ENCODE data around the gene CDK8. TPM values are rescaled to one million over a fixed set of nuclear protein-coding genes. Genes with fewer than 3 reads are reported as not detected.

CDK8 gene
- total RNA-seq, 3 donors from 2014 or later (not counting 1 experiment from before 2014, with no cell fraction given): 10.0 to 13.1 (median 10.9) TPM

- intact Hi-C loops (cut with micrococcal nuclease): no loop called here
- WGBS (ENCODE audit: insufficient coverage): 53% methylated on average over 3 of the region's 3 CpGs
- H3K9me3 ChIP-seq (ENCODE audit: control insufficient read depth, insufficient read depth, low read length): peaks cover 10% of the 10 kb centered on the region
- H3K27ac ChIP-seq (ENCODE audit: low read length): no peak overlapping the region
- H3K27me3 ChIP-seq (ENCODE audit: control insufficient read depth, insufficient read depth, low read length): no peaks in the 10 kb centered on the region
- Mint-ChIP-seq H3K27ac (no peak overlapping the region), H3K9me3 (peaks cover 8 to 9% of the 10 kb centered on the region in 2 donors), H3K27me3 (ENCODE audit: low read depth in 2 of 2) (no peaks in the 10 kb centered on the region), H3K36me3 (peaks cover 18% of the 10 kb centered on the region), H3K4me3 (no peak overlapping the region), H3K4me1 (no peaks in the 10 kb centered on the region)
- ATAC-seq (no peak), DNase-seq (no peak)
- no peaks in the 10 kb centered on the region for H3K36me3 ChIP-seq (ENCODE audit: control insufficient read depth, insufficient read depth, low read length)
- no peak for TF ChIP-seq CTCF (IDR thresholded peaks at IDR 0.05)
- H3K4me1 ChIP-seq (ENCODE audit: control insufficient read depth, insufficient read depth, low read length): no peaks in the 10 kb centered on the region
- H3K4me3 ChIP-seq (ENCODE audit: low read length): no peak overlapping the region
Observed at GRCh38 chr13:26440111-26440510, 186.2 kb downstream of the CDK8 start.

- peaks cover 4% of the 10 kb centered on the region in 2 donors for H3K9me3 Mint-ChIP-seq
- peaks cover 4 to 10% of the 10 kb centered on the region in 2 donors for H3K27me3 Mint-ChIP-seq (ENCODE audit: low read depth in 2 of 2)
- no peaks in the 10 kb centered on the region for H3K9me3 ChIP-seq (ENCODE audit: control insufficient read depth, insufficient read depth, low read length)
- no peak overlapping the region for H3K4me3 ChIP-seq (ENCODE audit: low read length)
- intact Hi-C loops (cut with micrococcal nuclease): no loop called here
- H3K4me1 Mint-ChIP-seq: no peaks in the 10 kb centered on the region
- H3K4me3 Mint-ChIP-seq: no peak overlapping the region
- H3K27ac ChIP-seq (ENCODE audit: low read length): no peak overlapping the region
- no peak overlapping the region for H3K27ac Mint-ChIP-seq
- DNase-seq: no peak
- H3K36me3 ChIP-seq (ENCODE audit: control insufficient read depth, insufficient read depth, low read length): no peaks in the 10 kb centered on the region
- WGBS (ENCODE audit: insufficient coverage): 90% methylated on average over 8 of the region's 8 CpGs
- H3K27me3 ChIP-seq (ENCODE audit: control insufficient read depth, insufficient read depth, low read length): no peaks in the 10 kb centered on the region
- ATAC-seq: no peak
- H3K4me1 ChIP-seq (ENCODE audit: control insufficient read depth, insufficient read depth, low read length): no peaks in the 10 kb centered on the region
- peaks cover 12% of the 10 kb centered on the region for H3K36me3 Mint-ChIP-seq
- TF ChIP-seq CTCF (IDR thresholded peaks at IDR 0.05): no peak
Observed at GRCh38 chr13:26441476-26441875, 187.5 kb downstream of the CDK8 start.

GRCh38 chr13:26442541-26442940 lies 188.6 kb downstream of the CDK8 start:
- no peaks in the 10 kb centered on the region for H3K4me1 ChIP-seq (ENCODE audit: control insufficient read depth, insufficient read depth, low read length)
- no peak overlapping the region for H3K27ac ChIP-seq (ENCODE audit: low read length)
- no peak for TF ChIP-seq CTCF (IDR thresholded peaks at IDR 0.05)
- WGBS (ENCODE audit: insufficient coverage): 60% methylated on average over 1 of the region's 1 CpG
- peaks cover 4 to 20% of the 10 kb centered on the region in 2 donors for H3K27me3 Mint-ChIP-seq (ENCODE audit: low read depth in 2 of 2)
- no peak overlapping the region for H3K4me3 Mint-ChIP-seq
- no peaks in the 10 kb centered on the region for H3K9me3 Mint-ChIP-seq
- H3K4me1 Mint-ChIP-seq: no peaks in the 10 kb centered on the region
- H3K36me3 Mint-ChIP-seq: peaks cover 1% of the 10 kb centered on the region
- no peak overlapping the region for H3K27ac Mint-ChIP-seq
- no peak for ATAC-seq
- no peaks in the 10 kb centered on the region for H3K27me3 ChIP-seq (ENCODE audit: control insufficient read depth, insufficient read depth, low read length)
- intact Hi-C loops (cut with micrococcal nuclease): no loop called here
- no peaks in the 10 kb centered on the region for H3K36me3 ChIP-seq (ENCODE audit: control insufficient read depth, insufficient read depth, low read length)
- H3K4me3 ChIP-seq (ENCODE audit: low read length): no peak overlapping the region
- no peaks in the 10 kb centered on the region for H3K9me3 ChIP-seq (ENCODE audit: control insufficient read depth, insufficient read depth, low read length)
- DNase-seq: no peak

GRCh38 chr13:26445092-26445491 lies 191.2 kb downstream of the CDK8 start:
- DNase-seq: no peak
- H3K36me3 Mint-ChIP-seq: no peaks in the 10 kb centered on the region
- no peak overlapping the region for H3K4me3 ChIP-seq (ENCODE audit: low read length)
- H3K4me3 Mint-ChIP-seq: no peak overlapping the region
- H3K4me1 ChIP-seq (ENCODE audit: control insufficient read depth, insufficient read depth, low read length): no peaks in the 10 kb centered on the region
- H3K9me3 ChIP-seq (ENCODE audit: control insufficient read depth, insufficient read depth, low read length): no peaks in the 10 kb centered on the region
- H3K27me3 Mint-ChIP-seq (ENCODE audit: low read depth in 2 of 2): peaks cover 13 to 26% of the 10 kb centered on the region in 2 donors
- H3K36me3 ChIP-seq (ENCODE audit: control insufficient read depth, insufficient read depth, low read length): no peaks in the 10 kb centered on the region
- intact Hi-C loops (cut with micrococcal nuclease): no loop called here
- peaks cover 4% of the 10 kb centered on the region for H3K27me3 ChIP-seq (ENCODE audit: control insufficient read depth, insufficient read depth, low read length)
- no peak for ATAC-seq
- 63% methylated on average over 3 of the region's 3 CpGs for WGBS (ENCODE audit: insufficient coverage)
- no peaks in the 10 kb centered on the region for H3K9me3 Mint-ChIP-seq
- no peak overlapping the region for H3K27ac ChIP-seq (ENCODE audit: low read length)
- TF ChIP-seq CTCF (IDR thresholded peaks at IDR 0.05): no peak
- no peak overlapping the region for H3K27ac Mint-ChIP-seq
- no peaks in the 10 kb centered on the region for H3K4me1 Mint-ChIP-seq
